GM23248 (cell line): ENCODE measurements around the gene LRRC28.

Experiments
- EZH2 ChIP-seq: fragments of 200-600 bp; sonication (generic); IDR thresholded peaks from 2 replicates; pipeline ENCODE4 v1.6.1; 2018; ENCODE audit warnings: antibody characterized with exemption, mild to moderate bottlenecking; ENCODE audit not compliant: insufficient read depth, poor library complexity, severe bottlenecking
- EZH2phosphoT487 ChIP-seq: fragments of 200-600 bp; sonication (generic); IDR thresholded peaks from 2 replicates; pipeline ENCODE4 v1.6.1; 2018; ENCODE audit warnings: antibody characterized with exemption, moderate library complexity, mild to moderate bottlenecking, low read depth; ENCODE audit not compliant: insufficient read depth

- TF ChIP-seq EZH2phosphoT487, result no peak
- no peak for TF ChIP-seq EZH2
Observed at GRCh38 chr15:99275525-99276128, 24.3 kb downstream of the LRRC28 start.
